Thyroid gland (tissue), 4 donors: Measurements from ENCODE around the gene ABTB1.

Experiments
- CTCF ChIP-seq, 6 experiments: fragments of 200-600 bp in 3 of 6; fragments of 450-650 bp in 3 of 6; sonication (generic) in 3 of 6; IDR thresholded peaks; one replicate each; pipeline ENCODE4 v1.5.1; 2016 to 2019; ENCODE audit warnings: antibody characterized with exemption in 6 of 6, mild to moderate bottlenecking in 2 of 6, inconsistent platforms in 1 of 6, moderate library complexity in 1 of 6
- POLR2A ChIP-seq, 2 donors: fragments of 450-650 bp; IDR thresholded peaks; one replicate each; pipeline ENCODE4 v1.6.1; 2017; ENCODE audit warnings: antibody characterized with exemption in 2 of 2, mild to moderate bottlenecking in 2 of 2, moderate library complexity in 1 of 2

GRCh38 chr3:127698286-127698685, 25.5 kb downstream of the ABTB1 start:
- TF ChIP-seq POLR2A (IDR thresholded peaks at IDR 0.05) (no peak), CTCF (IDR thresholded peaks at IDR 0.05) (no peak)
